Cardiac septum (tissue), 1 donor: ENCODE measurements around the gene CBLN3. TPM values are rescaled to one million over a fixed set of nuclear protein-coding genes. Genes with fewer than 3 reads are reported as not detected.

ENCODE experiments used
- DNase-seq: peaks from one replicate; pipeline ENCODE4 v3.0.0-alpha.2; 2020; ENCODE audit warnings: low spot score
- intact Hi-C: fragments of 100-400 bp; cut with DNase I; formaldehyde crosslinking; loops from one replicate; pipeline ENCODE4 v1.14.0; 2022
- total RNA-seq: library from RNA; stranded (reverse); fragmentation: NEBNext Ultra II Directional; extraction: Animal tissue kit (Norgen Biotek cat#: 25700); gene quantifications from one replicate; pipeline ENCODE4 v1.2.1, GENCODE V29; 2021
- donor health status: DM: no; HTN: no; CAD: no.

The CBLN3 gene
- total RNA-seq, 1 donor from 2014 or later = 1.2 TPM

GRCh38 chr14:24440606-24441399 lies 11.3 kb upstream of the CBLN3 start:
- intact Hi-C loops = no loop called here
- DNase-seq = no peak

GRCh38 chr14:24439830-24440605 lies 10.6 kb upstream of the CBLN3 start:
- intact Hi-C loops = no loop called here
- no peak for DNase-seq

GRCh38 chr14:24439257-24439656 lies 9.8 kb upstream of the CBLN3 start:
- intact Hi-C loops = no loop called here

GRCh38 chr14:24438223-24439097 lies 9.0 kb upstream of the CBLN3 start:
- DNase-seq = no peak
- intact Hi-C loops = no loop called here

More at GRCh38 chr14:24439257-24439656, 9.8 kb upstream of the CBLN3 start:
- DNase-seq = no peak

- intact Hi-C loops = no loop called here
- no peak for DNase-seq
Observed at GRCh38 chr14:24437736-24438067, 8.2 kb upstream of the CBLN3 start.

GRCh38 chr14:24437020-24437735 lies 7.7 kb upstream of the CBLN3 start:
- no peak for DNase-seq
- intact Hi-C loops = no loop called here

GRCh38 chr14:24436355-24437019 lies 7.0 kb upstream of the CBLN3 start:
- intact Hi-C loops = loop anchor here (1.0 kb wide), 1 partner anchor 103 kb away; no protein-coding TSS in a partner anchor
- no peak for DNase-seq

GRCh38 chr14:24435998-24436354 lies 6.5 kb upstream of the CBLN3 start:
- no peak for DNase-seq
- intact Hi-C loops = loop anchor here (1.0 kb wide), 1 partner anchor 103 kb away; no protein-coding TSS in a partner anchor

- intact Hi-C loops = no loop called here
Observed at GRCh38 chr14:24435192-24435810, 5.8 kb upstream of the CBLN3 start.

GRCh38 chr14:24434676-24435075 lies 5.2 kb upstream of the CBLN3 start:
- no peak for DNase-seq
- intact Hi-C loops = loop anchor here (5.0 kb wide), 1 partner anchor 192 kb away; the partner anchor contains the start of gene TINF2

More at GRCh38 chr14:24435192-24435810, 5.8 kb upstream of the CBLN3 start:
- DNase-seq = no peak

- DNase-seq = no peak
- intact Hi-C loops = loop anchor here (5.0 kb wide), 1 partner anchor 192 kb away; the partner anchor contains the start of gene TINF2
Observed at GRCh38 chr14:24434036-24434435, 4.6 kb upstream of the CBLN3 start.

GRCh38 chr14:24432259-24433131 lies 3.0 kb upstream of the CBLN3 start:
- no peak for DNase-seq
- intact Hi-C loops = loop anchor here (5.0 kb wide), 1 partner anchor 190 kb away; the partner anchor contains the start of gene TINF2

GRCh38 chr14:24431569-24432258 lies 2.2 kb upstream of the CBLN3 start:
- peak; percentile 95 for DNase-seq
- intact Hi-C loops = loop anchor here (1.0 to 5.0 kb wide), 2 partner anchors 65 to 189 kb away; partner anchors contain the start of gene TINF2

GRCh38 chr14:24430682-24431568 lies 1.5 kb upstream of the CBLN3 start:
- DNase-seq = no peak
- intact Hi-C loops = loop anchor here (1.0 to 5.0 kb wide), 2 partner anchors 65 to 189 kb away; partner anchors contain the start of gene TINF2

GRCh38 chr14:24430143-24430681 lies 744 bp upstream of the CBLN3 start:
- intact Hi-C loops = loop anchor here (5.0 kb wide), 1 partner anchor 188 kb away; the partner anchor contains the start of gene TINF2
- DNase-seq = peak; percentile 91
